ACC112 (cell line): ENCODE measurements around the gene POM121.
"Not testable (repeated sequence)": the region's sequence is repeated elsewhere in the genome, so short reads cannot be mapped to it uniquely, and the experiment has no call there.

Source experiments
- H2AFZ ChIP-seq: fragments of 200-600 bp; sonication (generic); one replicate; pipeline ENCODE4 v1.6.0; 2017; ENCODE audit warnings: antibody characterized with exemption, low read length; ENCODE audit not compliant: unreplicated experiment
- H3K27ac ChIP-seq: fragments of 200-600 bp; sonication (generic); 2 replicates; pipeline ENCODE4 v1.5.1; 2014; ENCODE audit warnings: low read depth, mild to moderate bottlenecking, antibody characterized with exemption, low read length, moderate library complexity
- H3K27me3 ChIP-seq: fragments of 200-600 bp; sonication (generic); 2 replicates; pipeline ENCODE4 v1.6.1; 2014; ENCODE audit warnings: mild to moderate bottlenecking, antibody characterized with exemption, low read length, moderate library complexity, mixed read lengths; ENCODE audit not compliant: insufficient read depth
- H3K36me3 ChIP-seq: fragments of 200-600 bp; sonication (generic); 2 replicates; pipeline ENCODE4 v1.6.1; 2016; ENCODE audit warnings: mild to moderate bottlenecking, antibody characterized with exemption, low read length, moderate library complexity, mixed read lengths; ENCODE audit not compliant: insufficient read depth
- H3K4me1 ChIP-seq: fragments of 200-600 bp; sonication (generic); one replicate; pipeline ENCODE4 v1.6.1; 2016; ENCODE audit warnings: low read length, mixed read lengths; ENCODE audit not compliant: insufficient read depth, unreplicated experiment, control insufficient read depth
- H3K4me3 ChIP-seq: fragments of 200-600 bp; sonication (generic); 2 replicates; pipeline ENCODE4 v1.5.1; 2014; ENCODE audit warnings: mild to moderate bottlenecking, low read depth, low read length
- H3K79me2 ChIP-seq: fragments of 200-600 bp; sonication (generic); one replicate; pipeline ENCODE4 v1.6.0; 2016; ENCODE audit warnings: low read length; ENCODE audit not compliant: control insufficient read depth, unreplicated experiment, insufficient read depth

The POM121 gene

DNA sequence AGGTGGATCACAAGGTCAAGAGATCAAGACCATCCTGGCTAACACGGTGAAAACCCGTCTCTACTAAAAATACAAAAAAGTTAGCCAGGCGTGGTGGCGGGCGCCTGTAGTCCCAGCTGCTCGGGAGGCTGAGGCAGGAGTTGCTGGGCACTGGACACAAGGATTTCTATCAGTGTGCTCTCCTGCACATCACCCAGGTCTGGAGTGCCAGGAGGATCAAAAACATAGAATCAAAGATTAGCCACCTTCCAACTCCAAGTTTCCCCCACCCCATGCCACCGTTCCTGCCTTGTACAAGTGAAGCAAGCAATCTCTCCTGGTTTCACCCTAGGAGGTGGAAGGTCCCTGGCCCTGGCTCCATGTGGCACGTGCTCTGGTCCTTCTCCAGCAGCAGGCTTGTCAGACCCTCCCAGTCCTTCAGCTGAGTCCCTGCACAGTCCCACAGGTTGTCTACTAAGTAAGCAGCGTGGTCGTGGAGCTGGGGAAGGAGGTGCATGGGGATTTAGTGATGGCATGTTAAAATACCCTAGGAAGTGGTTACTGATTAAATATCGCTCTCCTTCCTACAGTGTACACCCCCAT lies 73.1 kb downstream of the POM121 start:
- not testable (repeated sequence) for H3K79me2 ChIP-seq, H2AFZ ChIP-seq, H3K27ac ChIP-seq, H3K4me3 ChIP-seq, H3K27me3 ChIP-seq, H3K36me3 ChIP-seq, H3K4me1 ChIP-seq
